Fibroblast of the conjunctiva (primary cell): ENCODE results near the gene GANC.
A peak's percentile ranks its signal among the peaks of the same experiment; 100 is the strongest.
"Not testable (repeated sequence)": the region's sequence is repeated elsewhere in the genome, so short reads cannot be mapped to it uniquely, and the experiment has no call there.

ENCODE experiments used
- DNase-seq: peaks from one replicate; pipeline ENCODE4 v3.0.0-alpha.2; 2010; ENCODE audit warnings: low read depth

The GANC gene

DNA sequence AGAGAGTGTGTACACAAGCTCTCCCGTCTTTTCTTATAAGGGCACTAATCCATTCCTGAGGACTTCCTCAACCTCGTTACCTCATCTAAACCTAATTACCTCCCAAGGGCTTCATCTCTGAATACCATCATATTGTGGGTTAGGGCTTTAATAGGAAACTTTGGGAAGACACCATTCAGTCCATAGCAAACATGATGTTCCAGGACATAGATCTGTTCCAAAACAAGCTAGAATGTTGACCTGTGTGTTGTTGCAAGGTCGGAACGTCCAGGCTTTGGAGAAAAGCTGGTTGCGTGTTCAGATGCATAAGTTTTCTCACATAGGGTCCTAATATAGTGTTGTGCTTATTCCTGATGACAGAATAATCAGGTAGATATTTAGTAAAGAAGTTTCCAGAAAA lies 9.9 kb downstream of the GANC start:
- DNase-seq: no peak

DNA sequence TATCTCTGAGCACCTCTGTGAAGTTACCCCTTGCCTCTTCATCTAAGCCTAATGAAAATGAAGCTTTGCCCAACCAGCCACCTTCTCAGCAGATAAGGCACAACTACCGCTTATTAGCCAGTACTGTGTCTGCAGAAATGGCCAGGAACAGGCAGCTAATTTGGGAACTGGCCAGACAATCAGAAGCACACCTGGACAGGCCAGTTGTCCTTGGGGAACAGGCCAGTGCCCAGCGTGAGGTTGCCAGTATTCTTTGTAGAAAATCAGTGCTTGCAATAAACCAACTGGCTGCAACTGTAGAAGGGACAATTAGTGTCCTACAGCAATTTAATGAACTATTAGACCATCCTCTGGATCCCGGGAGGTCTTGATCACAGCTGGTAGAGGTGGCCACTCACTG lies 10.7 kb downstream of the GANC start:
- no peak for DNase-seq

DNA sequence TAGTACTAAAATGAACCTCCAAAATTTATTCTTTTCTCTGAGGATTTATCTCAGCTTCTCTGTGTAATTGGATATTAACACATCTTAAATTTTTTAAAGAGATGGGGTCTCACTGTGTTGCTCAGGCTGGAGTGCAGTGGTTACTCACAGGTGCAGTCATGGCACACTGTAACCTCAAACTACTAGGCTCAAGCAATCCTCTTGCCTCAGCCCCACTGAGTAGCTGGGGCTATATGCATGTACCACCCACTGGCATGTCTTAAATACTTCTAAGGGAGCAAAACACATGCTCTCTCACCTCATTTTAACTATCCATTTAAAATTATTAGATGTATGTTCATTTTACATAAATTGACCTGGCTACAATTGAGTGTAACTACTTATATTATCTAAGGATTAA lies 11.6 kb downstream of the GANC start:
- DNase-seq: no peak

DNA sequence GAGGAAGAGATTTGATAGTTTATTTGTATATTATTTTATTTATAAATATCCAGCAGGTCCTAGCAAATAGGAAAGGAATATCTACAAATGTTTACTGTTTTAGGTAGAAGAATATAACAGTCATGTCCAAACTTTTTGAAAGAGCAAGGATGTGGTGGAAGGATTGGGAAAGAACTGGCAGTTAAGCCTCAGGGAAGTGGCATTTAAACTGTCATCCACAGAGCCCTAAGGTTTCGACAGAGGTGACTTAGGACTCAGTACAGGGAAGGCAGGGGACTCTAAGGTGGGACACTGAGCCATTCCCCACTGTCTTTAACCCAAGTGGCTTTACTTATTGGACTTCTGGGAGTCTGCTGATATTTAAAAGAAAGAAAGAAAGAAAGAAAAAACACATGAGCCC lies 12.0 kb downstream of the GANC start:
- no peak for DNase-seq

DNA sequence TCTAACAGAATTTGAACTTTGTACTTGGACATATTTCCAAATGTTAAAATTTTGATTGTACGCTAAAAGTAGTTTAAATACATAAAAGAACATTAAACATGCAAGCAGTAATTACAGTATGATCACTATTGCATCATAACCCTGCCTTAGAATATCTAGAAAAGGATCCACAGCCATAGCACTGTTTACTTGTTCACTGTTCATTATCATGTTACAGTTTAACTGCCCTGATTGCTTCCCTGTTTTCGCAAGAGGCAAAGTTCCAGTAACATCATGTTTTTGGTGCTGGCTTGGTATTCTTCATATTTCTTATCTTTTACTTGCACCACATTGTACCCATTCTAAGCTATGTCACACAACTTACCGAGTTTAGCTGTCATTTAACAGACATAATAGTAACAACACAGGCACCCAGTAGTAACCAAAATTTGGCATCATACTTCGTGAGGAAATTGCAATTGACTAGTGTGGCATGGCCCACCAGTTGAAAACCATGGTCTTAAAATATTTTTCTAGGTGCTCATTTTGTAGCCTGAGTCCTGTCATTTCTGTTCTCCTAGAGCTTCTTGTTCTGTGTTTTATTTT lies 13.5 kb downstream of the GANC start:
- DNase-seq: peak; percentile 9

DNA sequence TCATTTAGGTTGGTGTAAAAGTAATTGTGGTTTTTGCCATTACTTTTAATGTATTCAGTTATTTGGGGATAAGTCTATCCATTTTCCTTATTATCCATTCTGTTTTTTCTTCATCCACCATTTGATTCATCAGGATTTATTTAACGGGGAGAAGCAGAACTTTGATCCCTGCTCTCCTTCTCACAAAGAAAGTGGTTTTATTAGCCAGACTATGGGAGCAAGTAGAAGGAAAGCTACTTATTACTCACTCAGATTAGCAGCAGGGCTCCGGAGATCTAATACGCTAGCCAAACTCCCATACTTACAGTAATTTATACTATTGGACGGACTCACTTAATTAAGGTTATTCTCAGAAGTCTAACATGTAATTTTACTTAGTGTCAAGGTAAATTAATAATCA lies 14.9 kb downstream of the GANC start:
- DNase-seq: no peak

DNA sequence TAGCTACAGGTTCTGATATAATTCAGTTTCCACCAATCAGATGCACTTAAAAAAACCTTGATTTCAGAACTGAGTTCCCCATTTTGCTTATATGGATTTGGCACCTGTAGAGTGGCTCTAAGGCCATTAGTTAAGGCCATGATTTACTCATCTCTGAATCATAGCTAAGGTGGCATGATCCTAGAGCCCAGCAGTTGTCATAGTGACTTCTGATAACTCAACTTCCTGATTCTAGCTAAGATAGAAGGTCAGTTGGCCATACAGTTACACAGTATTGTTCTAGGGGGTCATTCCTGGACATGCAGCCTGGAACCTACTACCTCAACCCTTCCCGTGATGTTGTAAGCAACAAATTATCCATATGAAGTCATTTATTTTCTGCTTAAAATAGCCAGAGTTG lies 16.2 kb downstream of the GANC start:
- DNase-seq: no peak

DNA sequence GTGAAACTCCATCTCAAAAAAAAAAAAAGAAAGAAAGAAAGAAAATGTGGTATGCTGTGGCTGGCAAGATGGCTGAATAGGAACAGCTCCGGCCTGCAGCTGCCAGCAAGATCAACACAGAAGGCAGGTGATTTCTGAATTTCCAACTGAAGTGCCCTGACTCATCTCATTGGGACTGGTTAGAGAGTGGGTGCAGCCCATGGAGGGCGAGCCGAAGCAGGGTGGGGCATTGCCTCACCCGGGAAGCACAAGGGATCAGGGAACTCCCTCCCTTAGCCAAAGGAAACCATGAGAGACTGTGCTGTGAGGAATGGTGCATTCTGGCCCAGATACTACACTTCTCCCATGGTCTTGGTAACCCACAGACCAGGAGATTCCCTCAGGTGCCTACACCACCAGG lies 28.0 kb downstream of the GANC start:
- not testable (repeated sequence) for DNase-seq

DNA sequence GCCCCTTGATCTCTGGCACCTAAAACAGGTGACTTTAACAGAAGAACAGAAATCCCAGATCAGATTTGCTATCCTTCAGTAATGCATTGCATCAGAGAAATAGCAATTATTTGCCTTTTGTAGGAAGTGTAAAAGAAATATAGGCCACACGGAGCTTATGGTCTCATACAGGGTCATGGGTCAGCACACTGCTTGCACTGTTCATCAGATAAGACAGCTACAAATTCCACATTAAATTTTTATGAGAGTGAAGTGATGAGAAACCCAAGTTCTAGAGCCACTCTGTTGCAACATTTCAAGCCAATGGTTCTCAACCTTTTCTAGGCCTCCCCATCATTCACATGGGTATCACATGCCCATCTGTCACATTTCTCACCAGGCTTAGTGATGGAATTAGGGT lies 33.7 kb downstream of the GANC start:
- DNase-seq: no peak

DNA sequence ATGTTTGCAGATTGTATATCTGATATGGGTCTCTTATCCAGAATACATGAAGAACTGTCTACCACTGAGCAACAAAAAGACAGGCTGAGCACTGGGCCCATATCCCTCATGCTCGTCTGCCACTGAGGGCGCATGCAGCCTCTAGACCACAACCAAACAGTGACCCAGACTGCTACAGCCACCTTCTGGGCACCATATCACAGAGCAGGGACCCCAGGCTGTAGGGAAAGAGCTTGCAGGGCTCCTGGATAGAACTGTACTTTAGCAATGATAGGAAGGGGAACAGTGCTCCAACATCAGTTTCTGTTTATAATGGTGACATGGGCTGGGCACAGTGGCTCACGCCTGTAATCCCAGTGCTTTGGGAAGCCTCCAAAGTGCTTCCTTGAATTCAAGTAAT lies 40.5 kb downstream of the GANC start:
- no peak for DNase-seq

DNA sequence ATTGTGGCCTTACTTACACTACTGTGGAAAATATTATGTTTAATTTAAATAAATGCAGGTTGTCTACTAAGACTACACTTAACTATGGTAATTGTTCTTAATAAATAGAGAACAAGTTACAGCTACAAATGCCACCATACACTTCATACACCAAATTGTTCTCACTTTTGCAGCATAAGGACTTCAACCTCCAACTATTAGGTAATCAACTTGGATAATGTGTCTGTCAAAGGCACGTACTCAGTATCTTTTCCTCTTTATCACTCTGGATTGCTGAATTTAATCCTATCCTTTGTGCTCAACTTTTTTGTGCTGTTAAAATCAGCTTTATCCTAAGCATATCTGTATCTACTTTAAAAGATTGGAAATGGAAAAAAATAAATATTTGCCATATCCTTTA lies 41.8 kb downstream of the GANC start:
- no peak for DNase-seq

DNA sequence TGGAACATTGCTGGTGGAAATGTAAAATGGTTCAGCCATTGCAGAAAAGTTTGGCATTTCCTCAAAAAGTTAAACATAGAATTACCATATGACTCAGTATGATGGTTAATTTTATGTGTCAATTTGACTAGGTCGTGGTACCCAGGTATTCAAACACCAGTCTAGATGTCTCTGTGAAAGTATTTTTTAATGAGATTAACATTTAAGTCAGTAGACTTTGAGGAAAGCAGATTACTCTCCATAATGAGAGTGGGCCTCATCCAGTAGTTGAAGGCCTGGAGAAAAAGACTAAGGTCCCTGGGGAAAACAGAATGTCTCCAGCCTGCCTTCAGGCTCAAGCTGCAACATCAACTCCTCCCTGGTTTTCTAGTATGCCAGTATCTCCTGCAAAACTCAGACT lies 42.5 kb downstream of the GANC start:
- no peak for DNase-seq

DNA sequence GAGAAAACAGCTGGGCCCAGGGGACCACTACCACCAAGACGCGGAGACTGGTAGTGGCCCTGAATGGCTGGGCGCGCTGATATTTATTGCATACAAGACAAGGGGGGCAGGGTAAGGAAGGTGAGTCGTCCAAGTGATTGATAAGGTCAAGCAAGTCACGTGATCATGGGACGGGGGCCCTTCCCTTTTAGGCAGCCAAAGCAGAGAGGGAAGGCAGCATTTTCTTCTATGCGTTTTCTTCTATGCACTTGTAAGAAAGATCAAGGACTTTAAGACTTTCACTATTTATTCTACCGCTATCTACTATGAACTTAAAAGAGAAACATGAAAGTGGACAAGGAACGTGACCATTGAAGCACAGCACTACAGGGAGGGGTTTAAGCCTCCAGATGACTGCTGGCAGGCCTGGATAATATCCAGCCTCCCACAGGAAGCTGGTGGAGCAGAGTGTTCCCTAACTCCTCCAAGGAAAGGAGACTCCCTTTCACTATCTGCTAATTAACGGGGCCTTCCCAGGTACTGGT lies 43.3 kb downstream of the GANC start:
- not testable (repeated sequence) for DNase-seq

DNA sequence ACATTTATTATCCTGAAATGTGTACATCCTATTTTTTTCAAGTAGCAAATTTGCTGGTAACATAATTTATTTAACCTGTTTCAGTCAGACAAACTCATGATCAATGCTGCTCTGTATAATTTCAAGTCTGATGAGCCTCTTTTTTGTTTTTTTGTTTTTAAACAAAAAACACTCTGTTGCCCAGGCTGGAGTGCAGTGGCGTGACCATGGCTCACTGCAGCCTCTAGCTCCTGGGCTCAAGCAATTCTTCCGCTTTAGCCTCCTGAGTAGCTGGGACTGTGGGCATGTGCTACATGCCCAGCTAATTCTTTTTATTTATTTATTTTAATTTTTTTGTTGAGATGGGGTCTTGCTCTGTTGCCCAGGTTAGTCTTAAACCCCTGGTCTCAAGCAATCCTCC lies 46.2 kb downstream of the GANC start:
- DNase-seq: no peak

DNA sequence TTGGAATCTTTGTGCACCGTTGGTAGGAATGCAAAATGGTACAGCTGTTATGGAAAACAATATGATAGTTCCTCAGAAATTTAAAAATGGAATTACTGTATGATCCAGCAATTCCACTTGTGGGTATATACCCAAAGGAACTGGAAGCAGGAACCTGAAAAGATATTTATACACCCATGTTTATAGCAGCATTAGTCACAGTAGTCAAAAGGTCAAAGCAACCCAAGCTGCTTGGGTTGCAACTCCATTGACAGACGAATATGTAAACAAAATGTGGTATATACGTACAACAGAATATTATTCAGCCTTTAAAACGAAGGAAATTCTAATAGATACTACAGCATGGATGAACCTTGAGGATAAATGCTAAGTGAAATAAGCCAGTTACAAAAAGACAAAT lies 51.3 kb downstream of the GANC start:
- no peak for DNase-seq

DNA sequence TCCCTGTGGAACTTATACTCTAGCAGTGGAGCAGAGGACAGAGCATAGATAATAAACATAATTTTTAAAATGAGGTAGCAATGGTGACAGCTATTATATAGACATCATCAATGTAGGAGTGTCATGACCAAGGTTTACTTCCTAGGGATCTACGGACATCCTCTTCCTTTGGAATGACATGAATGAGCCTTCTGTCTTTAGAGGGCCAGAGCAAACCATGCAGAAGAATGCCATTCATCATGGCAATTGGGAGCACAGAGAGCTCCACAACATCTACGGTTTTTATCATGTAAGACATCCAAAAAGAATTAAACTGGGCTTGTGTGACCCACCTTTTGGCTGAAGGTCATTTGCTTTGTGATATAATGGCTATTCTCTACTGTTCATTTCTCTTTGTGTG lies 56.2 kb downstream of the GANC start:
- no peak for DNase-seq

DNA sequence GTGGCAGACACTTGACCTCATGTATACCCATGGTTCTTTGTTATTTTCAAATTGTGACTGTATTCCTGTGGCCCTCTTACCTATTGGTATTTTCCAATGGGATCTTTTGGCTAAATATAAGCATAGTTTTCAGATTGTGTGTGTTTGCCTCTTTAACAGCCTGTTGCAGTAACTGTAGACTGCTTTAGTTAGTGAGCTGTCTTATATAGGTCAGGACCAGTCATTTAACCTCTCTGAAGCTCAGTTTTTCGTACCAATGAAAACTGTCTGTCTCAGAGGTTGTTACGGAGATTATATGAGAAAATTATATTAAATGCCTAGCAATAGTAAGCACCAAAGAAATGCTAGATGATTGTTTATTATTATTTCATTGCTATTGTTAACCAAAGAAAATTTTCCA lies 57.0 kb downstream of the GANC start:
- DNase-seq: no peak

DNA sequence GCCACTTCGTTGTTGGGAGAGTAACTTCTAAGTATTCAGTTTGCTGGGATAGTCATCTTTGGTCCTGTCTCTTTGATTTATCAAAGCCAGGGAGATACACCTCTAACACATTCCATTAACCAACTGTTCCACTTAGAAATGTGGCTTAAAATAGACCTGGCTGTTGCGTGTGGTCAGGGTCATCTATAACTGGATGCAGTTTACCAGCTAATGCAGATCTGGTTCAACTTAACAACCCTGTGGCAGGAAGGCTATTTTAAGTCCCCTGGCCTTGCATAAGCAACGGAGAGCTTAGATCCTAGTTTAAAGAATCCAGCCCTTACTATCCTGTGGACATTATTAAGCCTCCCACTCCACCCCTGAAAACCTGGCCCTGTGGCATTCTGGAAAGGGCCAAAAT lies 58.2 kb downstream of the GANC start:
- no peak for DNase-seq

DNA sequence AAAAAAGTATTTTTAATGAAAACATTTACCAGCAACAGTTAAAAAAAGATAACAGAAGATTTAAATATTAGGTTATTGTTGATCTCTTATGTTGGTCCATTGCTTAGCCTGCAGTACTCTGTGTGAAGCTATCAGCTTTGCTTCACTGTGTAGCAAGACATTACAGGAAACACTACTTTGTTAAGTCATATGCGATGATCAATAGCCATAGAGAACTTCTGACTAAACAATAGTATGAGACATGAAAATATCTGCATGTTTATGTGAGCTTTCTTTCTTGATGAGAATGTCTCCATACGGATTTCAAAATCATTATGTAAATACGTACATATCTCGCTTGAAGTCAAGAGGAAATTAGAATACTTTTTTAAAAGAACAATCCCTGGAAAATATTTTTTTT lies 59.3 kb downstream of the GANC start:
- DNase-seq: no peak

DNA sequence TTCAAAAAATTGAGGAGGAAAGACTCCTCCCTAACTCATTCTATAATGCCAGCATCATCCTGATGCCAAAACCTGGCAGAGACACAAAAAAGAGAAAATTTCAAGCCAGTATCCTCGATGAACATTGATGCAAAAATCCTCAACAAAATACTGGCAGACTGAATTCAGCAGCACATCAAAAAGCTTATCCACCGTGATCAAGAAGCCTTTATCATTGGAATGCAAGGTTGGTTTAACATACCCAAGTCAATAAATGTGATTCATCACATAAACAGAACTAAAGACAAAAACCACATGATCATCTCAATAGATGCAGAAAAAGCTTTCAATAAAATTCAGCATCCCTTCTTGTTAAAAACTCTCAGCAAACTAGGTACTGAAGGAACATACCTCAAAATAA lies 62.1 kb downstream of the GANC start:
- no peak for DNase-seq

DNA sequence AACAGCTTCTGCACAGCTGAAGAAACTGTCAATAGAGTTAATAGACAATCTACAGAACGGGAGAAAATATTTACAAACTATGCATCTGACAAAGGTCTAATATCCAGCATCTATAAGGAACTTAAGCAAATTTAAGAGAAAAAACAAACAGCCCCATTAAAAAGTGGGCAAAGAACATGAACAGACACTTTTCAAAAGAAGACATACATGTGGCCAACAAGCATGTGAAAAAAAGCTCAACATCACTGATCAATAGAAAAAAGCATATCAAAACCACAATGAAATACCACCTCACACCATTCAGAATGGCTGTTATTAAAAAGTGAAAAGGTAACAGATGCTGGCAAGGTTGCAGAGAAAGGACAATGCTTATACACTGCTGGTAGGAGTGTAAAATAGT lies 63.6 kb downstream of the GANC start:
- not testable (repeated sequence) for DNase-seq

DNA sequence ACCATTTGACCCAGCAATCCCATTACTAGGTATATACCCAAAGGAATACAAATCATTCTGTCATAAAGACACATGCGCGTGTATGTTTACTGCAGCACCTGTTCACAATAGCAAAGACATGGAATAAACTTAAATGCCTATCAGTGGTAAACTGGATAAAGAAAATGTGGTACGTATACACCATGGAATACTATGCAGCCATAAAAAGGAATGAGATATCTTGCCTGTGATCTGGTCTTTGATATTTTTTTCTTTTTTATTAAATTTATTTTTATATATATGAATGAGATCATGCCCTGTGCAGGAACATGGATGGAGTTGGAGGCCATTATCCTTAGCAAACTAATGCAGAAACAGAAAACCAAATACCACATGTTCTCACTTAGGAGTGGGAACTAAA lies 64.1 kb downstream of the GANC start:
- not testable (repeated sequence) for DNase-seq

DNA sequence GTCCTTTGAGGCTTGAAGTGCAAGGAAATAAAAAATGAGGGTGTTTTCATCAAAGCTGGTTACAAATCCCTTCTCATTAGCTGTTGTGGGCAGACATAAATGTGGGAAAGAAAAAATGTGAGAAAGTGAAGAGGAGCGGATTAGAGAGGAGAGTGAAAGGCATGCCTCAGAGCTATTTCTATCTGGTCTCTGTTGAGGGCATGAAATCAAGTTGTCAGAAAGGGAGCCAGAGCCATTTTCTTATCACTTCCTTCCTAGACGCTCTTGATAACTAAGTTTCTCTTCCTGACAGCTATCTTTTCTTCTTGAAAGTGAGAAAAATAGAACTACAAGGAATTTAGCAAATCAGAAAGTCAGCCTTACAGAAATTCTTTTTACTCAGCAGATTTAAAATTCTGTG lies 65.5 kb downstream of the GANC start:
- DNase-seq: no peak

DNA sequence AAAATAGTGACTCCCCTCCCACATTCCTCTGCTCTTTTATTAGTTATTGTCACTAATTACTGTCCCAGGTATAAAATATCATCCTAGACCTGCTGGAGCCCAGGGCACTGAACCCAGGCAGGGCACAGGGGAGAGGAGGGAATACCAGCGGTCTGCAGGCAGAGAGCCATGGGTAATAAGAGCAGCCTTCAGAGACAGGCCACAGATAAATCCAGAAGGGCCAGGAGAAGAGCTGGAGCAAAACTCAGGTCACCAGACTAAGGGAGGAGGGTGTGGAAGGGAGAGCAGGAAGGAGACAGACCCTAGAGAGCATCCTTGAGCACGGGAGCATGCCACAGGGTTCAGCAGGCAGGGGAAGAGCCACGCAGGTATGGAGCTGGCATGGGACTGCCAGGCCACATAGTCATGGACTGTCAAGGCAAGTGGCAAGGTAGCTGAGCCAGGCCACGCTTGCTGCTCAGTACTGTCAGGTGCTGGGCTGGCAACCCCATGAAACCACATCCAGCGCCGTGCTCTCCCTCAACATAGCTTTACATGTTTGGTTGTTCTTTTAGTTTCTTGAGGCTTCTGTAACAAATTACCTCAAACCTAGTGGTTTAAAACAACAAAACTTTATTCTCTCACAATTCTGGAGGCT lies 70.7 kb downstream of the GANC start:
- no peak for DNase-seq
